ENCODE results near the gene ARFGEF3.

The ARFGEF3 gene

DNA sequence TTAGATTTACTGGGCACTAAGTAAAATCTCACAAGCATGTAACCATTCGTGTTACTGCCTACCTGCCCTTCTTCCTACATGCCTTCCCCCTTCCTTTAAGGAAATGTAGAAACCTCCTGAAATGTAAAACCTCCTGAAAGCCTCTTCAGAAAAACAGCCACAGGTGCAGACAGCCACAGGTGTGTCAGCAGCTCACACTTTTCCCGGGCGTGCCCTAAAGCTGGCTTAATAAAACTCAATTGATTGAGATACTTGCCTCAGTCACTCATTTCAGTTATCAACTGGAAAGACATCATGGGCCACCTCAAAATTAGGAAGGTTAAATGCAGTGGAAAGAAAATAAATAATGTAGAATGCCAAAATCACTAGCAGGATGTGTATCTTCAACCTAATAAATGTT lies 79.6 kb downstream of the ARFGEF3 start:
- no peak for DNase-seq

DNA sequence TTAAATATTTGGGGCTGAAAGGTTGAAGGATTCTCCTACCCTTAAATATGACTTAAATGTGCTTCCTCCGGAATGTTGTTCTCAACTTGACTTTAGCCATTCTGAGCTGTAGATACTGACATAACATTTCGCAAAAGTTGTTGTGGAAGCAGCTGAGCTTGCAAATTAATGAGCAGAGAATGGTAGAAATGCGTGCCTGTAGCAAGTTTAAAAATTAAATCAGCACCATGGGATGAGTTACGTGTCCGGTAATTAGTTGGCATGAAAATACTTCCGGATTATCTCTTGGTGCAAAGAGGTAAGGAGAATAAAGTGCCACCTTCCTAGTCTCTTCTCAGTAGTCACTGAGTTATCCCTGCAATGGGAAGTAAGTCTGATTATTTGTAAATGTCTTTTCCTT lies 80.2 kb downstream of the ARFGEF3 start:
- DNase-seq, result no peak

DNA sequence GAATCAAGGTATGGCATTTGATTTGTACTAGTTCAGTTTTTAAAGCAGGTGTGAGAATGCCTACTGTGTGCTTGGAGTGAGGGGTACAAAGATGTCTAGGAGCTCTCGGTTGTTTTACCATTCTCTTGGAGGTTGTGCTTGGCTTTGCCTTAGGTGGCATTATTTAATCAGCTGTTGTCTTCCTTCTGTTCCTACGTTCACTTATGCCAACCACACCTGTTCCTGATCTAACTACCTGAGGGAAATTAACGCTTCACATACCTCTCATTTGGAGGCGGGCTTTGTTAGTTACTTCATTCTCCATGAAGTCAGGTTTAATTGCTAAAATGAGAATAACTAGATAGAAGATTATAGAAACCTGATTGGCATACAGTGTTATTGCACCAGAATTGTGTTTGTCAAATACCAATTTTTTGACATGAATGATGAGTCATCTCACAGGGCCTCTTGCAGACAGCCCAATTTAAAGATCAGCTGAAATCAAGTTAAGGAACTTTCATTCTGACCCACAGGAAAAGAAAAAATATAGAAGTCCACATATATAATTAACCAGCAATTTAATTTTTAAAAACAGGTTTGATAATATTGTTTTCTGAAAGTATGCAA lies 81.4 kb downstream of the ARFGEF3 start:
- DNase-seq, result no peak

DNA sequence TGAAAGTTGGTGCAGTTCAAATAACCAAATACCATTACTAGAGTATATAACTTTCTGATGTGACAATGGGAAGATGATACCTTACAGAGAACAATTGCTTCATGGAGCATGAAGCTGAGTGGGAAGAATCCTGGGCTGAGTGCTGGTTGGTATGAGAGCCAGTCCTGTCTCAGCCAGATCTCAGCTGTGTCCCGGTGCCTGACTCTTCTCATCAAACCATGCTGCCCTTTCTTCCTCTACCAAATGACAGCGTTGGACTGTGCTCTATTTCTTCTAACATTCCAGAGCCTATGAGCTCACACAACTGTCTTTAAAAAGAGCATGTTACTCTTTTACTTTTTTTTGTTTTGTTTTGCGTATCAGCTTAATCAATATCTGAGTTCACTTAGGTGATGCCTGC lies 84.0 kb downstream of the ARFGEF3 start:
- no peak for DNase-seq

DNA sequence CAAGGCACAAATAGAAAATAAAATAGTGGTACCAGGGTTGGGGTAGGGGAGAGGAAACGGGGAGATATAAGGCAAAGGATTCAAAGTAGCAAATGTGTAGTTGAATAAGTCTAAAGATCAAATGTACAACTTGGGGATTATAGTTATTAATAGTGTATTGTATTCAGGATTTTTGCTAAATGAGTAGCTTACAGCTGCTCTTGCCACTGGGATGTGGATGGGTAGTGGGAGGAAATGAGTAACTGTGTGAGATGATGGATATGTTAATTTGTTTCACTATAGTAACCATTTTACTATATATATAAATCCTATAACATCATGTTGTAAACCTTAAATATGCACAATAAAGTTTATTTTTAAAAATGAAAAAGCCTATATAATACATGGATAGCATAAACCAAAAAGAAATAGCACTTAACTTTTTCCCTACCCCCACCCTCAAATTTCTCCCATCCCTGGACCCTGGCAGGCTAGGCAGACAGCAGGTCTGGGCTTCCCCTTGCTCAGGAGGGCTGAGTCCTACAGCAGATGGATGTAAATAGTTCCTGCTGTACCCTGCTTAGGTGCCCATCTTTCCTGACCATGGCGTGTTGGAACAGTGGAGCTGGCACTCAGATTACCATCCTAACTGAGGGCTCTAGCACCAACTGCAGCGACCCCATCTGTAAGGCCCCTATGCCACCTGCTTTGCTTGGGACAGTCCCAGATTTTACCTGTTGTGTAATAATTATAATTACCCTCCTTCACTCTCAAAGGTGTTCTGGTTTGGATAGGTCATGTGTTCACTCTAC lies 85.1 kb downstream of the ARFGEF3 start:
- no peak for DNase-seq

DNA sequence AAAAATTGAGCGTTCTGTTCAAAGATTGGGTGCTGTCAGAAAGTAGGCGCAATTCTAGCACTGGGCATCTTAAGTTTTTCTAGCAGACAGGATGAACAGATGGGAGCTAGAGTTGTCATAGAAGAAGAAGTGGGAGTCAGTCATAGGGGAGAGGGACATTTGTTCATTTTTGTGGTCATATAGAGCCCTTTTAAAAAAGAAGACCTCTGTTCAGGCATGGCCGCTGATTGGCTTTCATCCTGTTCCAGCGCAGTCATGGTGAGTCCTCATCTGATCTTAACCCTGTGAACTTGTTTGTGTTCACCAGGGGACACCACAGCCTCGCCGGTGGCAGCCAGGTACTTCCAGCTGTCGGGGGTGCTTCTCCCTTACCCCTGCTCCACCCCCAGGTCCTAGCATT lies 86.3 kb downstream of the ARFGEF3 start:
- DNase-seq, result no peak

DNA sequence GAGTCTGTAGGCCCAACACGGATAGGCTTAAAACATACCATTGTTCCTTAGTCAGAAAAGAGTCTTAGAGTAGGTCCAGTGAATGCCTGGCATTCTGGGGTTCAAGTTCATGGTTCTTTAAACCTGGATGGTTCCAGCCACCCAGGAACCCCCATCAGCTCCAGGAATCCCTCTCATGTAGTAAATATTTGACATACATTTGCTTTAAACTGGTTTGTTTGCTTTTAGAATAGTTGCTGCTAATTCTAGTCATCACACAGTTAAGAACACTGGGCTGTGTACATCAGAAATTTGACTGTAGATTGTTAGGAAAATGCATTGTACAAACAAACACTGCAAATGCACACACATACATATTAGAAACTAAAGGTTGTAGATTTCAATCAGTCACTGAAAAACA lies 87.1 kb downstream of the ARFGEF3 start:
- DNase-seq, result no peak

DNA sequence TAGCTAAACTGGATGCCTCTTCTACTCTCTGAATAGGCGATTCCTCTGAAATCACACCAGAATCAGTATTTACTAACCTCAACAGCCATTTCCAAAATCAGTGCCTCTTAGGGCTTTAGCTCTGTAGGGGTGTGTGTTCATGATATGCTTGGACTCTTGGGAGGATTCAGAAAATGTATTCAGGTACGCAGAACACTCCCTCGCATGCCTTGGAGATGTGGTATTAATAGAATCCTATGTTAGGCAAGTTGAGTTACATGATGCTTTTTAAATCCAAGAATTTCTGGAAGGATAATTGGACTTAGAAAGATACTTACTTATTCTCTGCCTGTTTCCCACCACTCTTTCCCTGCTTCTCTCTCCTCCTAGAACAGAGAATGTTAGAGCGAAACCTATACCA lies 88.3 kb downstream of the ARFGEF3 start:
- no peak for DNase-seq

DNA sequence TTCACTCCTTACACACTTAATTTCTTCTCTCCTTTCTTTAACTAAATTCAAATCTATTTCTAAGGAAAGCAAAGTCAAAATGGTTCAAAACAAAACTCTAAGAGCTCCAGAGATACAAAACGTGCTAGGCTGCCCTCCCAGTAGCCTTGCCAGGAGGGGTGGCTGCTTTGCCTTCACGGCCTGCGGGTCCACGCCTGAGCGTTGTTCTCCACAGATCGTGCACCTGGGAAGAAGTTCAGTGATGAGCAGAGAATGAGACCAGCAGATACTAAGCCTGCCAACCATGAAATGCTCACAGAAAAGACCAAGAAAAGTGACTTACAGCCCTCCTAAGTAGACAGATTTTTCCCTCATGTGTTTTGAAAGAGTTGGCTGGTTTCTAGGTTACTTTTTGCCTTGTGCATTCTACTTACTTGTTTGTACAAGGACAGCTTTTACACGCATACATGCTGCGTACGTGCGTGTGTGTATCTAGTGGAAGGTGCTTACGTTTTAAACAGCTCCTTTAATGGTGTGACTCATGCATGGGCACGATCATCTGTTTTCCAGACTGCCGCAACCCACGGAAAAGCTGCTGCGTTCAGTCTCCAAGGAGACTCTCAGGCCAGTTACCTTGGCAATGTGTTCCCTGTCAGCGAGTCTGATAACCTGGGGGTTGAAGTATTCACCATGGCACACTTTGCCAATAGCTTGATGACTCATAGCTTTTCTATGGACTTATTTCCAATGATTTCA lies 88.9 kb downstream of the ARFGEF3 start:
- no peak for DNase-seq

DNA sequence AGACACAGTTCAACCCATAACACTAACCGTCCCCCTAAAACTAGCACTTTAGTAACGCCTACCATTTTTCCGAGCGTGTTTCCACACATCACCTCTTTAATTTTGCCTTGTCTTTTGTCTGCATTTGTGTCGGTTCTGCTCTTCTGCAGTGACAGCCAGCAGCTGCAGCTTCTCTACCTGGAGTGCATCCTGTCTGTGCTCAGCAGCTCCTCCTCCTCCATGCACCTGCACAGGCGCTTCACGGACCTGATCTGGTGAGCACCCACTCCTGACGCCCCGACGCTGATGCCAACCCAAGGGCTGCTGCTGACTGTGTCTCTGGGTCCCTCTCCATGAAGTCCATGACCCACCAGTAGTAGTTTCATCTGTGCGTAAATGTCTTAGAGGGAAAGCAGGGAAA lies 92.0 kb downstream of the ARFGEF3 start:
- DNase-seq, result no peak

DNA sequence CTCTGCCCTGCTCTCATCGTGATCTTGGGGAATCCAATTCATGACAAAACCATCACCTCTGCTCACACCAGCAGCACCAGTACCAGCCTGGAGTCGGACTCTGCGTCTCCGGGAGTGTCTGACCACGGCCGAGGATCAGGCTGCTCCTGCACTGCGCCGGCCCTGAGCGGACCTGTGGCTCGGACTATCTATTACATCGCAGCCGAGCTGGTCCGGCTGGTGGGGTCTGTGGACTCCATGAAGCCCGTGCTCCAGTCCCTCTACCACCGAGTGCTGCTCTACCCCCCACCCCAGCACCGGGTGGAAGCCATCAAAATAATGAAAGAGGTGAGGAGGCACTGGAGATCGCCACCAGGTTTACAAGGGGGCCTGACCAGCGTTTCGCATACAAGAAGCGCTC lies 93.7 kb downstream of the ARFGEF3 start:
- no peak for DNase-seq

DNA sequence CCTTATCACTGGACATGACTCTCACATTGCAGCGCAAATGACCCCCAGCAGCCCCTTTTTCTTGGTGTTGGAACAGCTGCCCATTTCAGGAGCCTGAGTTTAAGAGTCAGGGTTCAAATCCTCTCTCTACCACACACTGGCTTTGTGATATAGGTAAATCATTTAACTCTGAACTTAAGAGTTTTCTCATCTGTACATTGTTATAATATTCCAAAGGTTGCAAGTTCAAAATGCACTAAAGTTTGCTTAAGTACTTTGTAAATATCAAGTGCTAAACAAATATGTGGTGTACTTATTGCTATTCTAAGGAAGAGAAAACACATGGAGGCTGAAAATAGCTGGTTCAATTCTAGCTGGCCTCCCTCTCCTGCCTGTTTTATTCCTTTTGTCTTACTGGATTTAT lies 95.9 kb downstream of the ARFGEF3 start:
- no peak for DNase-seq

DNA sequence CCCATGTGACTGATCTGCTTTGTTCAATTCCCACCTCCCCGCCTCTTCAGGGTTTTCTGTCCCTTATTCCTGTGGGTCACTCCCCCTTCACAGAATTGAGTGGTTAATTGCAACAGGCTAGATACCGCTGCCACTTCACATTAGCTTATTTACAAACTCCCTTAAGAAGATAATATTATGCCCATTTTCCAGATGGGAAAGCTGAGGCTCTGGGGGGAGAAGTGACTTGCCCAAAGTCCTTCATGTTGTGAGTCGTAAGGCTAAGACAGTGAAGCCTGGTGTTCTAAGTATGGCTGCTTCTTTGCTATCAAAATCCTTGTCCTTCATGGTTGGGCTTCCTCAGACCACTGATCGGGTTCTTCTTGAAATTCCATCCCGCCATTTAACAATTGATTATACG lies 96.5 kb downstream of the ARFGEF3 start:
- DNase-seq, result no peak

DNA sequence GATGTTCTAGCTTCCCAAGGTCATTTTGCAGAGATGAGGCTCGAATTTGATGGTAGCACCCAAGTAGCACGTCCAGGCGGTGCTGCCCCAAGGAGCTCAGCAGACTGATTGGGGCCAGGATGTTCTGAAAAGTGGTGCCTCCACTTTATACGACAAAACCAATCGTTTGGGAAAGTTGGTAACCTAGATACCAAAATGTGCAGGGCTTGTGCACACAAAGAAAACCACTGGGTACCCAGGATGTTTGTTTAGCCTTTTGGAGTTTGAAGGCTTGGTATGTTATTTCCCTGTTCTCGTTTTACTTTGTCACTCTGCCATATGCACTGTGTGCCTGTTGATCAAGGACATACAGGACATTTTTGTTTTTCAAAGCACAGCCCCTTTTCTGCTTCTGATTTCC lies 97.3 kb downstream of the ARFGEF3 start:
- DNase-seq, result no peak

DNA sequence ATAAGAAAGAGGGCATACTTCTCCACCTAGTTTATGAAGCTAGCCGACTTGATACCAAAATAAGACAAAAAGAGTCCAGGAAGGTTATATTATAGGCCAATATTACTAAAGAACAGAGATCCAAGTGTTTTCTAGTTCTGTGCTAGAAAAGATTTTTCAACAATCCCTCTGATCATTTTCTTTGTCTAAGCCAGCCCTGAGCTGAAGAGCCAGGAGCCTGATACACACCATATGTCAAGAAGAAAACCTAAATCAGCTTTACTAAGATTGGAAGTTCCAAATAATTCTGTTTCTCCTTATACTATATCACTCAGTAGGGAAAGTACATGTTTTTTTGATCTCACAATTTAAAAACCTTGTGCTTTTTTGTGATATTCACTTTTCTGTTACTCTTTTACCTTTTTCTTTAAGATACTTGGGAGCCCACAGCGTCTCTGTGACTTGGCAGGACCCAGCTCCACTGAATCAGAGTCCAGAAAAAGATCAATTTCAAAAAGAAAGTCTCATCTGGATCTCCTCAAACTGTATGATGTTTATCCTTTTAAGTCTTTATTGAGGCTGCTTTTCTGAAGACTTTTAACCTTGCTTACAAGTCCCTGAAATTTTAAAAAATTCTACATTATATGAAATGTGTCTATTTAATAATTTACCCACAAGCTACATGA lies 99.5 kb downstream of the ARFGEF3 start:
- DNase-seq, result no peak

DNA sequence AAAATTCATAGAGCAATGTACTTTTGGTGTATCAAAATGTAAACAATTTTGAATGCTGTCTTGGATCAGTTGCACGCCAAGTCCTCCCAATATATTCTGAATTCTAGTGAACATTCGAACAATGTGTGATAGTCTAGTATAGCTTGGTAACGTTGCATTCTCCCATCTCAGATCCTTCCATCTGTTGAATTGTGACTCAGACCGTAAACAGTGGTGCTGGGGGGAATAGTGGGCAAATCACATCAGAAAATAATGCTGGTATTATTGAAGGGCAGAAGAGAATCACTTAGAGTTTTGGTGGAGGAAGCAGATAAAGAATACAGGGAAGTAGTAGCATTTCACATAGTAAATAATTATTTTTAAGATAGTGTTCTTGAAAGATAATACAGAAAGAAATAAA lies 102.2 kb downstream of the ARFGEF3 start:
- no peak for DNase-seq

DNA sequence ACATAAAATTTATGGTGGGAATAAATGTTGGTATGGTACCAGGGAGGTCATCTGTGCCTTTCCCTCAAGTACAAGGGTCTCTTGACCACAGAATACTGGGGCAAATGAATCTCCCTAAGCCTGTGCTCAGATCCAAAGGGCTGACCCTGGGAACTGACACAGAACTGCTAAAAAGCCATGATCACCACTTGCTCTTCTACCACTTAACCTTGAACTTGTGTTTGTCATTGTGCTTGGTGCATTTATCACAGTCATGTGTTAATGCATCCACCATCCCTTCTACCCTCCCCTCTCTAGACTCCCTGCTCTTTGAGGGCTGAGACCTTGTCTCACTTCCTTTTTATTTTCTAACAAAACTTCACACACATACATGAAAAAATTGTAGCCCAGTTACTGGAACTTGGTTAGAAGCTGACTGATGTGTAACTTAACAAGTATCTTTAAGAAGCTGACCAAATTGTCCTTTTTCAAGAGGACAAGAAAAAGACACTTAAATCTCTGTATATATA lies 102.7 kb downstream of the ARFGEF3 start:
- DNase-seq, result no peak

DNA sequence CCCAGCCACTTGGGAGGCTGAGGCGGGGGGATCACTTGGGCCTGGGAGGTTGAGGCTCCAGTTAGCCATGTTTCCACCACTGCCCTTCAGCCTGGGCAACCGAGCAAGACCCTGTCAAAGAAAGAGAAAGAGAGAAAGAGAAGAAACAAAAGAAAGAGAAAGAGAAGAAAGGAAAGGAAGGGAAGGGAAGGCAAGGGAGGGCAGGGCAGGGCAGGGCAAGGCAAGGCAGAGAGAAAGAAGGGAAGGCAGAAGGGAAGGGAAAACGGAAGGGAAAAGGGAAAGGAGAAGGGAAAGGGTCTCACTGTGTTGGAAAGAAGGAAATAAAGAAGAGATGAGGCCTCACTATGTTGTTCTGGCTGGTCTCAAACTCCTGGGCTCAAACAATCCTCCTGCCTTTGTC lies 104.4 kb downstream of the ARFGEF3 start:
- no peak for DNase-seq

DNA sequence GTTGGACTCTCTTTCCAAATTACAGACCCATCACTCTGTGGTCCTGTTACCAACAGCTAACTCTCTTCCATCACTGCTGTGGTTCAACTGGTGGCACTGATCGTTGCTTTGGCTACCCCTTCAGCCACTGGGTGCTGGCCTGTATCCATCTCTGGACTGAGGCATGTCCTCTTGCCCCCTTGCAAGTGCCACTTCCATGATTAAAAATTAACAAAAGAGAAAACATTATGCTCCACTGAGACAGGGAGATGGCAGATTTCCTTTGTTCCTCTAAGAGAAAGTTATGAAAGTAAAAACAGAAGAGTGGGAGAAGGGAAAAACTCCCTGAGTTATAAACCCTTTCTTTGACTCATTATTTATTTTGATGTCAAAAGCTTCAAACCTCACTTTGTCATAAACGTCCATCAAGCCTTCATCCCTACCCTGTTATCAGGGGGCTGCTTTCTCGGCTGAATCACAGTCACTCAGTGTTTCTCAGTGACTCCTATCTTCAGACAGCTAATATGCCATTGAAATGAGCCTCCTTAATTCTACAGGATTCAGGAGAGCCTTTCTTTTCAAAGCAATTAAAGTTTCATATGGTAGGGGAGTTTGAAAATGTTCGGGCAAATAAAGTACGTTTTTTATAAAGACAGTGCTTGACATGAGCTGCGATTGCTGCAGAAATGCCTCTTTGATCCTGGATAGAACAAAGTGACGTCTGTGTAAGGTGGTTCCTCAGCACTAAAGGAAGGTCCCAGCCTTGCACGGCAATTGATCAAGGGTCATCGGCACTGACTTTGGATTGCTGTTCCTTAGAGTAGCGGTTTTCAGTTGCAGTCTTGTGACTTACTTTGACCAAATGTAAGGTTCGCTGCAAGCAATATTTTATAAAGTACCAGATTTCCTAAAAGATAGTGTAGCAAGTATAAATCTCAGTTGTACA lies 106.5 kb downstream of the ARFGEF3 start:
- DNase-seq, result no peak

DNA sequence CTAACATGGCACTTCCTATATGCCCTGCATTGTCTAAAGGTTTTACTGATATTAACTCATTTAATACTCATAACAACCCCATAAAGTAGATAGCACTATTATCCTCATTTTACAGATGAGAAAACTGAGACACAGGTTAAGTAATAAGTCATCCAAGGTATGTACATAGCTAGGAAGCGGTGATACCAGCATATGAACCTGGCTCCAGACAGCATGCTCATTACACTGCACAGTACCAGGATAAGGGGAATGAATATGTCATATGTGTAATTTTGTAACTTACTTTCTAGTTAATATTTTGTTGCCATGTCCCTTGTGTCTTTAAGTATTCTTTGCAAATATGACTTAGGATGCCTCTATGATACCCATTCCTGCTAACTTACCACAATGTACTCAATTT lies 109.7 kb downstream of the ARFGEF3 start:
- no peak for DNase-seq

DNA sequence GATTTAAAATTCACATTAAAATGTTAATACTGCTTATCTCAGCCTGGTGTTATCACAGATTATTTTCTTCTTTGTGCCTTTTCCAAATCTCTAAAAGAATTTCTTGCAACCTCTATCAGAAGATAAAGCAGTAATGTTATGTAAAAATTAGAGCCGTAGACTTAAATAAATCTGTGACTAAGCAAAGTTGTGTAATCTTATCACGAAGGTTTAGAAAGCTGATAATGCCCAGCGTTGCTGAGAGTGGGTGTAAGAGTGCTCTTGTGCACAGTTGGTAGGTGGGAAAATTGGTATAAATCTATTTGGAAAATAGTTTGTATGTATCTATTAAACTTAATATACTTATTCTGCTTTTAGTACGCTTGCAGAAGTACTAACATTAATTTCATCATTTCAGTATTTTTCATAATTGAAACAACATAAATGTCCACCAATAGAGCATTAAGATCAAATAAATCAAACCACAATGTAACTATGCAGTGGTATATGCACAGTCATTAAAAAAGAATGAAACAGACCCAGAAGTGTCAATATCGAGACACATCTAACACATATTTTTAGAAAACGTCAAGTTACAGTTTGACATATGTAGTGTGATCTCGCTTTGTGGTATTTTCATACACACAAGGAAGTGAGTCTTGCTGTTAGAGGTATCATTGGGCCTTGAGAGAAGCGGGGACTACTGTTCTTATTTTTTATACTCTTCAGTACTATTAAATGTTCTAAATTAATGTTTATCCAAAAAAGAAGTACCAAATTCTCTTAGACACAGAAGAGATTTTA lies 111.0 kb downstream of the ARFGEF3 start:
- DNase-seq, result no peak

DNA sequence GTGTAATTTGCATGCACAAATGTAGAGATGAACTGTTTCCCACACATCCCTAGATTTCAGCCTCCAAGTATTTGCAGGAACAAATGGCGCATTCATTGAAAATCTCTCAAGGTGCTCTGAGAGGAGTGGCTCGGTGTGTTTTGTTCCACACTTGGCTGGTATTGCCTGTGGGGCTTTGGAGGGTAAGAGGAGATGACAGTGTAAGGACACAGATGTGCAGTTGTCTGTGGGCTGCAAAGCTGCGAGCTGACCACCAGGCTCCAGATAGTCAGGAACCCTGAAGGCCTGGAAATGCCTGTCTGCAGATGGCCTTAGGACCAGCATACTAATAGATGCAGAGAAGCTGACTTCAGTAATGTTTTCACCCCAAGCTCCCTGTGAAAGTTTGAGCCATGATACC lies 114.2 kb downstream of the ARFGEF3 start:
- no peak for DNase-seq

Measured in NCI-H1436 (cell line).